Stimulated activated CD8-positive, alpha-beta memory T cell treated with anti-CD3 and anti-CD28 coated beads, Interleukin-2, amount 100 ng/mL, for 1 hour (primary cell): ENCODE results near the gene KBTBD6.
A peak's percentile ranks its signal among the peaks of the same experiment; 100 is the strongest.
"Not testable (repeated sequence)": the region's sequence is repeated elsewhere in the genome, so short reads cannot be mapped to it uniquely, and the experiment has no call there.

Experiments used
- DNase-seq, 2 donors: peaks; one replicate each; pipeline ENCODE4 v3.0.0-alpha.2; 2020; ENCODE audit warnings: low read depth in 2 of 2

The KBTBD6 gene

GRCh38 chr13:41132512-41133152, at the start of gene KBTBD6:
Gene KBTBD6 (minus strand): TSS chr13:41132802. CDS start chr13:41132511, 291 bp downstream.
- peak; percentile 82 to 88 for DNase-seq

- DNase-seq: no peak
Observed at GRCh38 chr13:41182231-41182630, 49.6 kb upstream of the KBTBD6 start.

- no peak for DNase-seq
Observed at GRCh38 chr13:41179593-41180250, 47.1 kb upstream of the KBTBD6 start.

- no peak for DNase-seq
Observed at GRCh38 chr13:41178040-41178439, 45.4 kb upstream of the KBTBD6 start.

GRCh38 chr13:41177616-41178015, 45.0 kb upstream of the KBTBD6 start:
- DNase-seq: no peak

- DNase-seq: not testable (repeated sequence)
Observed at GRCh38 chr13:41175576-41175975, 43.0 kb upstream of the KBTBD6 start.

- DNase-seq: no peak
Observed at GRCh38 chr13:41162151-41162550, 29.5 kb upstream of the KBTBD6 start.

- DNase-seq: no peak
Observed at GRCh38 chr13:41159174-41159573, 26.6 kb upstream of the KBTBD6 start.

GRCh38 chr13:41157048-41157717, 24.6 kb upstream of the KBTBD6 start:
- no peak for DNase-seq

- no peak for DNase-seq
Observed at GRCh38 chr13:41156620-41157019, 24.0 kb upstream of the KBTBD6 start.

GRCh38 chr13:41154042-41154441, 21.4 kb upstream of the KBTBD6 start:
- no peak for DNase-seq

- no peak for DNase-seq
Observed at GRCh38 chr13:41152005-41152404, 19.4 kb upstream of the KBTBD6 start.

GRCh38 chr13:41150058-41150457, 17.5 kb upstream of the KBTBD6 start:
- DNase-seq: no peak

GRCh38 chr13:41148419-41149283, 16.0 kb upstream of the KBTBD6 start:
- DNase-seq: no peak

GRCh38 chr13:41145136-41145908, 12.7 kb upstream of the KBTBD6 start:
- DNase-seq: no peak

- DNase-seq: no peak
Observed at GRCh38 chr13:41144576-41144975, 12.0 kb upstream of the KBTBD6 start.

GRCh38 chr13:41139296-41139966, 6.8 kb upstream of the KBTBD6 start:
- DNase-seq: no peak

GRCh38 chr13:41137951-41138350, 5.3 kb upstream of the KBTBD6 start:
- DNase-seq: no peak

GRCh38 chr13:41137241-41137640, 4.6 kb upstream of the KBTBD6 start:
- DNase-seq: no peak

GRCh38 chr13:41136396-41137031, 3.9 kb upstream of the KBTBD6 start:
- DNase-seq: no peak
